Muscle layer of duodenum (tissue), 2 donors: ENCODE measurements around the gene BROX.

Source experiments
- H3K27ac ChIP-seq: one replicate; pipeline ENCODE4 v1.7.0; 2013; ENCODE audit warnings: mild to moderate bottlenecking, low read length
- H3K27me3 ChIP-seq: one replicate; pipeline ENCODE4 v1.7.0; 2013; ENCODE audit warnings: low read depth, mild to moderate bottlenecking, control low read depth, low read length
- H3K36me3 ChIP-seq, 2 donors: one replicate each; pipeline ENCODE4 v1.7.0; 2013; ENCODE audit warnings: low read length in 2 of 2, control low read depth in 1 of 2, mild to moderate bottlenecking in 1 of 2; ENCODE audit not compliant: insufficient read depth in 2 of 2, control insufficient read depth in 1 of 2
- H3K4me1 ChIP-seq, 2 donors: one replicate each; pipeline ENCODE4 v1.7.0; 2013; ENCODE audit warnings: low read length in 2 of 2, mild to moderate bottlenecking in 2 of 2, control low read depth in 1 of 2, moderate library complexity in 1 of 2; ENCODE audit not compliant: insufficient read depth in 2 of 2, control insufficient read depth in 1 of 2
- H3K4me3 ChIP-seq, 2 donors: one replicate each; pipeline ENCODE4 v1.7.0; 2013; ENCODE audit warnings: low read length in 2 of 2, low read depth in 1 of 2, mild to moderate bottlenecking in 1 of 2
- H3K9me3 ChIP-seq, 2 donors: one replicate each; pipeline ENCODE4 v1.7.0; 2013; ENCODE audit warnings: low read length in 2 of 2, control low read depth in 1 of 2, mild to moderate bottlenecking in 1 of 2; ENCODE audit not compliant: control insufficient read depth in 1 of 2
- donor health status: healthy.

Gene BROX

GRCh38 chr1:222777977-222778376, 65.6 kb downstream of the BROX start:
- Histone ChIP-seq H3K4me3 (no peak overlapping the region), H3K27me3 (no peaks in the 10 kb centered on the region), H3K4me1 (peaks cover 0 to 3% of the 10 kb centered on the region in 2 donors), H3K36me3 (no peaks in the 10 kb centered on the region), H3K9me3 (no peaks in the 10 kb centered on the region), H3K27ac (no peak overlapping the region)

DNA sequence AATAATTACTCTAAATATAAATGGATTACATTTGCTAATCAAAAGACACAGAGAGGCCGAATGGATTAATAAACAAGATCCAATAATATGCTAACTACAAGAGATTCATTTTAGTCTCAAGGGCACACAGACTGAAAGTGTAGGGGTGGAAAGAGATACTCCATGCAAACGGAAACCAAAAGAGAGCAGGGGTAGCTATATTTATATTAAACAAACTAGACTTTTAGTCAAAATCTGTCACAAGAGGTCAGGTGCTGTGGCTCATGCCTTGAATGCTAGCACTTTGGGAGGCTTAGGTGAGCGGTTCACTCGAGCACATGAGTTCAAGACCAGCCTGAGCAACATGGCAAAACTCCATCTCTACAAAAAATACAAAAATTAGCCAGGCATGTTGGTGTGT, 68.9 kb downstream of the BROX start:
- H3K27me3 ChIP-seq: no peaks in the 10 kb centered on the region
- no peaks in the 10 kb centered on the region for H3K9me3 ChIP-seq
- no peak overlapping the region for H3K27ac ChIP-seq
- H3K36me3 ChIP-seq: no peaks in the 10 kb centered on the region
- H3K4me3 ChIP-seq: no peak overlapping the region
- peaks cover 0 to 8% of the 10 kb centered on the region in 2 donors for H3K4me1 ChIP-seq

DNA sequence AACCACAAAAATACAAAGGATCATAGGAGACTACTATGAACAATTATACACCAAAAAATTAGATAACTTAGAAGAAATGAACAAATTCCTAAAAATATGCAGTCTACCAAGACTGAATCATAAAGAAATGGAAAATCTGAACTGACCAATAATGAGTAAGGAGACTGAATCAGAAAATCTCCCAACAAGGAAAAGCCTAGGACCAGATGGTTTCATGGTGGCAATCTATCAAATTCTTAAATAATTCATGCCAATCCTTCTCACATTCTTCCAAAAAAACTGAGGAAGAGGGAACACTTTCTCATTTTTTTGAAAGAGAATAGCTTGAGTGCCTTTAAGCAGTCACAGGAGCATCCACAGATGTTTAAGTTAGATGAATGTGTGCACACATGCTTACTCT, 70.7 kb downstream of the BROX start:
- Histone ChIP-seq H3K27me3 (no peaks in the 10 kb centered on the region), H3K36me3 (no peaks in the 10 kb centered on the region), H3K4me1 (peaks cover 0 to 9% of the 10 kb centered on the region in 2 donors), H3K27ac (no peak overlapping the region), H3K4me3 (no peak overlapping the region), H3K9me3 (no peaks in the 10 kb centered on the region)

DNA sequence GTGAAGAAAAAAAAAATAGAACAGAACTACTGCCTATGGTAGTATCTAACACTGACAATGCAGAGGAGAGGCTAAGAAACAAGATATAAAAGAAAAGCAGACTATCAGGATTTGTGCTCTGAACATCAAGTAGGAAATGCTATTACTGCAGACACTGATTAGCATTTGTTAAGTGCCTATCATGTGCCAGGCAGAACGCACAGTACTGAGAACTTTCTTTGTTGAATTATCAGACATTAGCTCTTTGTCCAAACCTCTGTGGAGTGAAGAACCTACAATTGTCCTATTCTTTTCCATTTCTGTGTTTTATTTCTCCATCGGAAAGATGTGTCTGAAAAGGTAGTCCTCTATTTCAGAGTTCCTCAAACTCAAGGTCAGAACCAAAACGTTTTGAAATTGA, 72.0 kb downstream of the BROX start:
- H3K27ac ChIP-seq: no peak overlapping the region

More for the DNA sequence above, 72.0 kb downstream of the BROX start:
- H3K4me3 ChIP-seq: no peak overlapping the region
- peaks cover 0 to 7% of the 10 kb centered on the region in 2 donors for H3K4me1 ChIP-seq
- H3K36me3 ChIP-seq: no peaks in the 10 kb centered on the region
- H3K9me3 ChIP-seq: no peaks in the 10 kb centered on the region
- H3K27me3 ChIP-seq: no peaks in the 10 kb centered on the region
